Urinary bladder (tissue), 4 donors: ENCODE results near the gene SIGLEC7. TPM values are rescaled to one million over a fixed set of nuclear protein-coding genes. Genes with fewer than 3 reads are reported as not detected.

Experiments
- DNase-seq: peaks from one replicate; pipeline ENCODE4 v3.0.0-alpha.2; 2015; ENCODE audit errors: extremely low spot score
- H3K27ac ChIP-seq: one replicate; pipeline ENCODE4 v1.5.1; 2013; ENCODE audit warnings: low read depth, mild to moderate bottlenecking, moderate library complexity
- H3K36me3 ChIP-seq: one replicate; pipeline ENCODE4 v1.6.1; 2013; ENCODE audit warnings: mild to moderate bottlenecking, moderate library complexity; ENCODE audit not compliant: insufficient read depth
- H3K4me1 ChIP-seq: one replicate; pipeline ENCODE4 v1.6.1; 2013; ENCODE audit warnings: mild to moderate bottlenecking, moderate library complexity; ENCODE audit not compliant: insufficient read depth
- H3K4me3 ChIP-seq: one replicate; pipeline ENCODE4 v1.5.1; 2013; ENCODE audit warnings: low read depth, low read length
- WGBS: extraction: QIAGEN DNeasy Blood & Tissue Kit; methylation state at CpG from one replicate; pipeline ENCODE4 v1.1.7; 2013; 5-methylcytosine and 5-hydroxymethylcytosine counted together
- polyA plus RNA-seq: library from polyadenylated mRNA; stranded (reverse); fragments of 200-250 nt; gene quantifications from one replicate; pipeline ENCODE4 v1.2.3, GENCODE V29; 2013
- total RNA-seq: library from RNA; depleted of rRNA; stranded (reverse); fragments of >200 nt; gene quantifications from one replicate; pipeline ENCODE4 v1.2.3, GENCODE V29; 2014
- donor health status: healthy with polysubstance abuse.
- donor health status: healthy.

Gene SIGLEC7
- total and polyA plus RNA-seq, 2 donors, result 0.85 to 3.4 TPM

- DNase-seq, result no peak
- WGBS, result 28% methylated on average over 1 of the region's 1 CpG
- H3K4me1 ChIP-seq, result no peaks in the 10 kb centered on the region
- H3K27ac ChIP-seq, result no peak overlapping the region
- H3K36me3 ChIP-seq, result no peaks in the 10 kb centered on the region
- no peak overlapping the region for H3K4me3 ChIP-seq
Observed at GRCh38 chr19:51179256-51179655, 37.2 kb downstream of the SIGLEC7 start.

GRCh38 chr19:51181377-51181912 is 39.3 kb downstream of the SIGLEC7 start:
- H3K4me3 ChIP-seq, result no peak overlapping the region
- no peak overlapping the region for H3K27ac ChIP-seq
- no peak for DNase-seq
- no peaks in the 10 kb centered on the region for H3K36me3 ChIP-seq
- 94% methylated on average over 39 of the region's 39 CpGs for WGBS
- no peaks in the 10 kb centered on the region for H3K4me1 ChIP-seq

GRCh38 chr19:51181913-51182419 is 39.9 kb downstream of the SIGLEC7 start:
- 61% methylated on average over 31 of the region's 31 CpGs for WGBS
- H3K4me3 ChIP-seq, result no peak overlapping the region
- H3K36me3 ChIP-seq, result no peaks in the 10 kb centered on the region
- DNase-seq, result no peak
- H3K4me1 ChIP-seq, result no peaks in the 10 kb centered on the region
- no peak overlapping the region for H3K27ac ChIP-seq

GRCh38 chr19:51183629-51184028 is 41.5 kb downstream of the SIGLEC7 start:
- WGBS, result 79% methylated on average over 8 of the region's 8 CpGs
- DNase-seq, result no peak

GRCh38 chr19:51185069-51185867 is 43.2 kb downstream of the SIGLEC7 start:
- H3K4me1 ChIP-seq, result no peaks in the 10 kb centered on the region
- no peaks in the 10 kb centered on the region for H3K36me3 ChIP-seq
- no peak for DNase-seq
- WGBS, result 85% methylated on average over 25 of the region's 25 CpGs
- no peak overlapping the region for H3K4me3 ChIP-seq
- no peak overlapping the region for H3K27ac ChIP-seq

More at GRCh38 chr19:51183629-51184028, 41.5 kb downstream of the SIGLEC7 start:
- H3K4me1 ChIP-seq, result no peaks in the 10 kb centered on the region
- H3K4me3 ChIP-seq, result no peak overlapping the region
- H3K36me3 ChIP-seq, result no peaks in the 10 kb centered on the region
- H3K27ac ChIP-seq, result no peak overlapping the region

- Histone ChIP-seq H3K4me1 (no peaks in the 10 kb centered on the region), H3K36me3 (no peaks in the 10 kb centered on the region), H3K4me3 (no peak overlapping the region), H3K27ac (no peak overlapping the region)
- DNase-seq, result no peak
- WGBS, result 79% methylated on average over 5 of the region's 5 CpGs
Observed at GRCh38 chr19:51185868-51186215, 43.7 kb downstream of the SIGLEC7 start.

- no peak for DNase-seq
- Histone ChIP-seq H3K27ac (no peak overlapping the region), H3K36me3 (no peaks in the 10 kb centered on the region), H3K4me1 (no peaks in the 10 kb centered on the region), H3K4me3 (no peak overlapping the region)
- 70% methylated on average over 13 of the region's 13 CpGs for WGBS
Observed at GRCh38 chr19:51186323-51186722, 44.2 kb downstream of the SIGLEC7 start.

GRCh38 chr19:51187395-51188226 is 45.5 kb downstream of the SIGLEC7 start:
- WGBS, result 86% methylated on average over 11 of the region's 11 CpGs
- no peak overlapping the region for H3K4me3 ChIP-seq
- no peak overlapping the region for H3K27ac ChIP-seq
- no peak for DNase-seq
- H3K36me3 ChIP-seq, result no peaks in the 10 kb centered on the region
- H3K4me1 ChIP-seq, result no peaks in the 10 kb centered on the region

GRCh38 chr19:51188227-51188559 is 46.1 kb downstream of the SIGLEC7 start:
- no peak overlapping the region for H3K4me3 ChIP-seq

GRCh38 chr19:51192689-51193088 is 50.6 kb downstream of the SIGLEC7 start:
- no peaks in the 10 kb centered on the region for H3K36me3 ChIP-seq
- H3K4me3 ChIP-seq, result no peak overlapping the region
- 84% methylated on average over 9 of the region's 9 CpGs for WGBS
- no peak overlapping the region for H3K27ac ChIP-seq
- no peak for DNase-seq
- H3K4me1 ChIP-seq, result no peaks in the 10 kb centered on the region

More at GRCh38 chr19:51188227-51188559, 46.1 kb downstream of the SIGLEC7 start:
- Histone ChIP-seq H3K4me1 (no peaks in the 10 kb centered on the region), H3K27ac (no peak overlapping the region), H3K36me3 (no peaks in the 10 kb centered on the region)
- 76% methylated on average over 2 of the region's 2 CpGs for WGBS
- DNase-seq, result no peak

GRCh38 chr19:51194527-51195315 is 52.6 kb downstream of the SIGLEC7 start:
- Histone ChIP-seq H3K36me3 (no peaks in the 10 kb centered on the region), H3K4me1 (no peaks in the 10 kb centered on the region), H3K27ac (no peak overlapping the region), H3K4me3 (no peak overlapping the region)
- DNase-seq, result no peak
- WGBS, result 58% methylated on average over 21 of the region's 21 CpGs

- no peaks in the 10 kb centered on the region for H3K4me1 ChIP-seq
- H3K36me3 ChIP-seq, result no peaks in the 10 kb centered on the region
- H3K27ac ChIP-seq, result no peak overlapping the region
- 83% methylated on average over 9 of the region's 9 CpGs for WGBS
- H3K4me3 ChIP-seq, result no peak overlapping the region
- DNase-seq, result no peak
Observed at GRCh38 chr19:51195316-51195586, 53.1 kb downstream of the SIGLEC7 start.

- H3K4me3 ChIP-seq, result no peak overlapping the region
- H3K27ac ChIP-seq, result no peak overlapping the region
- 84% methylated on average over 10 of the region's 10 CpGs for WGBS
- no peaks in the 10 kb centered on the region for H3K36me3 ChIP-seq
- H3K4me1 ChIP-seq, result no peaks in the 10 kb centered on the region
- no peak for DNase-seq
Observed at GRCh38 chr19:51195616-51196015, 53.5 kb downstream of the SIGLEC7 start.
